DND-41 (cell line): Measurements from ENCODE around the gene GINM1.

Experiments
- CTCF ChIP-seq: IDR thresholded peaks from 2 replicates; pipeline ENCODE4 v1.5.1; 2012; ENCODE audit warnings: borderline replicate concordance, low read length, moderate library complexity, mild to moderate bottlenecking; ENCODE audit not compliant: poor library complexity, severe bottlenecking; ENCODE audit errors: extremely low read depth
- EZH2 ChIP-seq: IDR thresholded peaks from 3 replicates; pipeline ENCODE4 v1.6.1; 2012; ENCODE audit warnings: borderline replicate concordance, low read depth, mild to moderate bottlenecking, moderate library complexity, low read length, inconsistent platforms; ENCODE audit not compliant: severe bottlenecking

- TF ChIP-seq CTCF (no peak), EZH2 (no peak)
Observed at GRCh38 chr6:149592983-149593382, 26.8 kb downstream of the GINM1 start.
